ENCODE measurements around the gene RNF175. TPM values are rescaled to one million over a fixed set of nuclear protein-coding genes. Genes with fewer than 3 reads are reported as not detected.

Gene RNF175
- total RNA-seq, 1 donor from 2014 or later, result 2.0 TPM

DNA sequence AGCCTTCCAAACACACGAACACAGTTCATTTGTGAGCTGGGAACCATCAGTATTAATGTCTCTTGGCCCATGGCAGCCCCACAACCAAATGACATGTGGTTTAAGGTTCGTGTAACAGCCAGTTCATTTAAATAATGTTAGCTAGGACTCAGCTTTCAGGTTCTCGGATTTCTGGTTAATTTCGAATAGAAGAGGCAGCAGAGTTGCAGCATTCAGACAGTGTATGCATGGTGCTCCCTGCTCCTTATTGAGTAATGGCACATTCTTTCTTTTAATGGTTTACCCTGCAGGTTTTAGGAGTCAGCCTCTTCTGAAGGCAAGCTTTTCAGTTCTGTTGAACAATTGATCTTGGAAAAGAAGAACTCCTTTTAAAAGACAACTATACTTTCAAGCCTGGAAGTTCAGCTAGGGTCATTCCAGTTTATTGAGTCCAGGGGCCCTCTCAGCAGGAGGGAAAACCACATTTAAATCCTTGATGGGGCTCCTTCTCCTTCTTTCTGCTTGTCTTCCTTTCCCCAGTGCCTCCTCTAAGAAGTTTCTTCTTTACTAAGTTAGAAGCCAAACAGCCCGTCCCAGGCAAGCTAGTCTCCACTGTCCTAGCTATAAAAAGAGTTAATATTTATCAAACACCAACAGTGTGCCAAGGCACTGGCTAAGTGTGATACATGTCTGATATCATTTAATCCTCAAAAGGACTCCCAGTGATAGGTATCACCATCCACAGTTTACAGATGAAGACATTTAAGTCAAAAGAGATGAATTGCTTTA, 5.0 kb upstream of the RNF175 start:
- DNase-seq (ENCODE audit: low read depth), result peak; percentile 32
- TF ChIP-seq, protein P1, sequence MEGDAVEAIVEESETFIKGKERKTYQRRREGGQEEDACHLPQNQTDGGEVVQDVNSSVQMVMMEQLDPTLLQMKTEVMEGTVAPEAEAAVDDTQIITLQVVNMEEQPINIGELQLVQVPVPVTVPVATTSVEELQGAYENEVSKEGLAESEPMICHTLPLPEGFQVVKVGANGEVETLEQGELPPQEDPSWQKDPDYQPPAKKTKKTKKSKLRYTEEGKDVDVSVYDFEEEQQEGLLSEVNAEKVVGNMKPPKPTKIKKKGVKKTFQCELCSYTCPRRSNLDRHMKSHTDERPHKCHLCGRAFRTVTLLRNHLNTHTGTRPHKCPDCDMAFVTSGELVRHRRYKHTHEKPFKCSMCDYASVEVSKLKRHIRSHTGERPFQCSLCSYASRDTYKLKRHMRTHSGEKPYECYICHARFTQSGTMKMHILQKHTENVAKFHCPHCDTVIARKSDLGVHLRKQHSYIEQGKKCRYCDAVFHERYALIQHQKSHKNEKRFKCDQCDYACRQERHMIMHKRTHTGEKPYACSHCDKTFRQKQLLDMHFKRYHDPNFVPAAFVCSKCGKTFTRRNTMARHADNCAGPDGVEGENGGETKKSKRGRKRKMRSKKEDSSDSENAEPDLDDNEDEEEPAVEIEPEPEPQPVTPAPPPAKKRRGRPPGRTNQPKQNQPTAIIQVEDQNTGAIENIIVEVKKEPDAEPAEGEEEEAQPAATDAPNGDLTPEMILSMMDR (IDR thresholded peaks at IDR 0.05; ENCODE audit: insufficient read depth, low read length, poor library complexity, severe bottlenecking), result no peak
- Histone ChIP-seq H3K36me3 (ENCODE audit: control insufficient read depth, insufficient read depth, low read length) (no peaks in the 10 kb centered on the region), H3K4me3 (ENCODE audit: low read depth, low read length) (no peak overlapping the region), H3K27me3 (ENCODE audit: control insufficient read depth, insufficient read depth, low read length) (peaks cover 11% of the 10 kb centered on the region)

DNA sequence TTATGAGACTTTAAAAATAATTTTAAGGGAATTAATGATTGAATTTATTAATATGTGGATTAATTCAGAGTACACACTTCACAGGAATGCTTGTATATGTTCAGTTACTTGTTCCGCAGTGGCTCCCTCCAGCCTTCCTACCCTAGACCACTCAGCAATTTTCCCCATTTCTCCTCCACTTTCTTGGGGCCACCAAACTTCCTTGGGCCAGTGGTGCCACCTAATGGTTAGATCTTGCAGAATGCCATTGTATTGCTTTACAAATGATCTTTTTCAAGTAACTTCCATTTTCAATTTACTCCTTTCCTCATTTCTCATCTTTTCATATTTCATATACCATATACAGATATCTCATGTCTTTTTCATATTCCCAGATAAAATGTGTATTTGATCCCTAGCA, 3.6 kb upstream of the RNF175 start:
- Histone ChIP-seq H3K27me3 (ENCODE audit: control insufficient read depth, insufficient read depth, low read length) (peaks cover 11% of the 10 kb centered on the region), H3K4me3 (ENCODE audit: low read depth, low read length) (no peak overlapping the region), H3K36me3 (ENCODE audit: control insufficient read depth, insufficient read depth, low read length) (no peaks in the 10 kb centered on the region)
- DNase-seq (ENCODE audit: low read depth), result no peak
- TF ChIP-seq, protein P1 (IDR thresholded peaks at IDR 0.05; ENCODE audit: insufficient read depth, low read length, poor library complexity, severe bottlenecking), result peak; percentile 31

DNA sequence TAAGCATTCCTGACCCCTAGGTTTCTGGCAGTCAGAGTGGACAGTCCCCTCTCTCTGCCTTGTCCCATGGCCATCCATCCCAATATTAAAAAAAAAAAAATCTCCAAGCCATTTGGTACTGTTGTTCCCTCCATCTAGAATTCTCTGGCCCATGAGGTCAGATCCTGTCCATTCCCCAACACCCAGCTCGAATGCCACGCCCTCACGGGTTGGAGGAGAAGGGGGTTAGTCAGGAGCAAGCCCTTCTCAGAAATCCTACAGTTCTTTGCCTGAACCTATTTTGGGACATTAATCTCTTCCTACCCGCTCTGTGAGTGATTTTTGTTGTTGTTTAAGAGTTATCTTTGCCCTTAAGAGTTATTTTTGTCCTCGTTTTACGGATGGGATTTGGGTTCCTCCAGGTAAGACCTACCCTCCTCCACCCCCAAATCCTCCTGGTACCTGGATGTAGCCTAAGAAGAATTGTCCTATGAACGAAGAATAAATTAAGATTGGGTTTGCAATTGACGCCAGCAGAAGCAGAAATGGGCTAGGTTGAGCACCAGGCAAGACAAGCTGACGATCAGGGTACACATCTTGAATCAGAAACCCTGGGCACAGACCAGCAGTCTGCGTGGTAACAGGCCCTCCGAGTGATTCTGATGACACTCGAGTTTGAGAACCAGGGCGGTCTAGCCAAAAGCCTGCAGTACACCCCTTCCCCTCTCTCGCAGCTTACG, 977 bp downstream of the RNF175 start:
- Histone ChIP-seq H3K27me3 (ENCODE audit: control insufficient read depth, insufficient read depth, low read length) (peaks cover 11% of the 10 kb centered on the region), H3K36me3 (ENCODE audit: control insufficient read depth, insufficient read depth, low read length) (no peaks in the 10 kb centered on the region), H3K4me3 (ENCODE audit: low read depth, low read length) (peak overlapping the region; percentile 45)
- DNase-seq (ENCODE audit: low read depth), result no peak
- TF ChIP-seq, protein P1 (IDR thresholded peaks at IDR 0.05; ENCODE audit: insufficient read depth, low read length, poor library complexity, severe bottlenecking), result no peak

DNA sequence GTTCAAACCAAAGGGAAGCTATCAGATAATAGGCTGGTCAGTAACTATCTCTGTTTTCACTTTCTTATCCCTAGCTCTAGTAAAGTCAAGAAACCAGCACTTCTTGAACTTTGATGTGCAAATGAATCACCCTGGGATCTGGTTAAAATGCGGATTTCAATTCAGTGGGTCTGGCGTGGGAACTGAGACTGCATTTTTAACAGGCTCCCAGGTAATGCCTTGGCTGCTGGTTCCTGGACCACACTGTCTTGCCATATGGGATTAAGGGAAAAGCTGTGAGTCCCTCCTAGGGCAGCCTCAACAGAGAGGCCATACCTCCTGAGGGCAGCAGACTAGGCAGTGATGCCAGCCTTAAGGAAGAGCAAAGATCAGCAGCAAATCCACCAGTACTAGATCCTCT, 1.7 kb downstream of the RNF175 start:
- Histone ChIP-seq H3K4me3 (ENCODE audit: low read depth, low read length) (no peak overlapping the region), H3K27me3 (ENCODE audit: control insufficient read depth, insufficient read depth, low read length) (peaks cover 11% of the 10 kb centered on the region), H3K36me3 (ENCODE audit: control insufficient read depth, insufficient read depth, low read length) (no peaks in the 10 kb centered on the region)
- TF ChIP-seq, protein P1 (IDR thresholded peaks at IDR 0.05; ENCODE audit: insufficient read depth, low read length, poor library complexity, severe bottlenecking), result no peak
- no peak for DNase-seq (ENCODE audit: low read depth)

DNA sequence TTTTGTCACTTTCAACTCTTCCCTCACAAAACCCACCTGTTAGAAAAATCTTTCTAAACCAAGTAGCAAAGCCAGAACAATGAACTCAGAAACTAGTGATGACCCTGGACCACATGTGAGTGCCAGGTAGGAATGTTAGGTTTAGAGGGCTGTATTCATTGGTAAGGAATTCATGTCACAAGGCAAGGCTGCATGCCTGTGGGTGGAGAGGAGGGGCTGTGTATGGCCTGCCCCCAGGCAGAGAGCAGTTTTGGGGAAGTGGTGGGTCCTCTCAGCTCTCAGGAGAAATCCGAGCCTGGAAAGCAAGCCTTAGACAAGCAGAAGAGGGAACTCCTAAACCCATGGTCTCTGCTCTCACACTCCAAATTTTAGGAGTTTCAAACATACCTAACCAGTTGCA, 2.4 kb downstream of the RNF175 start:
- Histone ChIP-seq H3K36me3 (ENCODE audit: control insufficient read depth, insufficient read depth, low read length) (no peaks in the 10 kb centered on the region), H3K27me3 (ENCODE audit: control insufficient read depth, insufficient read depth, low read length) (peaks cover 11% of the 10 kb centered on the region), H3K4me3 (ENCODE audit: low read depth, low read length) (no peak overlapping the region)
- TF ChIP-seq, protein P1 (IDR thresholded peaks at IDR 0.05; ENCODE audit: insufficient read depth, low read length, poor library complexity, severe bottlenecking), result no peak
- DNase-seq (ENCODE audit: low read depth), result peak; percentile 43
